GM10266 (cell line): ENCODE measurements around the gene NECTIN4.

Source experiments
- DNase-seq: peaks from one replicate; pipeline ENCODE4 v3.0.0; 2012; ENCODE audit errors: extremely low spot score
- TF ChIP-seq, protein P1 (sequence below): IDR thresholded peaks from 2 replicates; pipeline ENCODE4 v1.5.1; 2012; ENCODE audit warnings: mild to moderate bottlenecking, low read depth; ENCODE audit not compliant: control insufficient read depth, insufficient read depth; ENCODE audit errors: missing control alignments

NECTIN4 gene

DNA sequence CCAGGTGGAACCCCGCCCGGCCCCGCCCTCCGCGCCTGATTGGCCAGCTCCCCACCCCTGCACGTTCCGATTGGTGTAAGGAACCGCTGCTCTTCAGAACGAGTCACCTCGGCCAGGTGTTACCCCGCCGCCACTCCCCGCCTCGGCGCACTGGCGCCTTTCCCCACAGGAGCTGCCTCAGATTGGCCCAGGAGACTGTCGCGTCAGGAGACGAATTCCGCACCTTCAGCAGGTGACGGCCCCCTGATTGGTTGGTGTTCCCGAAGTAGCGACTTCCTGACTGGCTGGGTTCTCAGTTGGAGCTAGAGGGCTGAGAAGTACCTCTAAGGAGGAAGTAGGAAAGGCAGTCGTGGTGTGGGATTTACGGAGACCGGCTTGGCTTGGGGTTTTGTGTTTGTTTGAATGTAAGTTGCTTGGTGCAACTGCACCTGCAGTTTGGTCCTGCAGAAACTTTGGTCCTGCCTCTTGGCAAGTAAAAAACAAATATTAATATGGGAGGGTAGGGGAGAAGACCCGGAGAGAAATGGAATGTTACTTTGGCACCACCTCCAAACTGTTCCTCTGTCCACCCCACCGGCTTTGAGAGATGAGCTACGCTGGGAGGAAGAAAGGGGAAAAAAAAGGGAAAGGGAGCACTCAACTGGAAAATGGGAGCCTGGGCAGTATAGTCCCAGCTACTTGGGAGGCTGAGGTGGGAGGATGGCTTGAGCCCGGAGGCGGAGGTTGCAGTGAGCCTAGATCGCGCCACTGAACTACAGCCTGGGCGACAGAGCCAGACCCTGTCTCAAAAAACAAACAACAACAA lies 68.0 kb downstream of the NECTIN4 start:
- DNase-seq: peak; percentile 91
- TF ChIP-seq, protein P1, sequence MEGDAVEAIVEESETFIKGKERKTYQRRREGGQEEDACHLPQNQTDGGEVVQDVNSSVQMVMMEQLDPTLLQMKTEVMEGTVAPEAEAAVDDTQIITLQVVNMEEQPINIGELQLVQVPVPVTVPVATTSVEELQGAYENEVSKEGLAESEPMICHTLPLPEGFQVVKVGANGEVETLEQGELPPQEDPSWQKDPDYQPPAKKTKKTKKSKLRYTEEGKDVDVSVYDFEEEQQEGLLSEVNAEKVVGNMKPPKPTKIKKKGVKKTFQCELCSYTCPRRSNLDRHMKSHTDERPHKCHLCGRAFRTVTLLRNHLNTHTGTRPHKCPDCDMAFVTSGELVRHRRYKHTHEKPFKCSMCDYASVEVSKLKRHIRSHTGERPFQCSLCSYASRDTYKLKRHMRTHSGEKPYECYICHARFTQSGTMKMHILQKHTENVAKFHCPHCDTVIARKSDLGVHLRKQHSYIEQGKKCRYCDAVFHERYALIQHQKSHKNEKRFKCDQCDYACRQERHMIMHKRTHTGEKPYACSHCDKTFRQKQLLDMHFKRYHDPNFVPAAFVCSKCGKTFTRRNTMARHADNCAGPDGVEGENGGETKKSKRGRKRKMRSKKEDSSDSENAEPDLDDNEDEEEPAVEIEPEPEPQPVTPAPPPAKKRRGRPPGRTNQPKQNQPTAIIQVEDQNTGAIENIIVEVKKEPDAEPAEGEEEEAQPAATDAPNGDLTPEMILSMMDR: no peak
